Measurements from ENCODE around the gene APC2. TPM values are rescaled to one million over a fixed set of nuclear protein-coding genes. Genes with fewer than 3 reads are reported as not detected.

APC2 gene
- total and polyA plus RNA-seq, 7 donors = under 0.01 to 2.0 (median 1.1) TPM; not detected in 2

DNA sequence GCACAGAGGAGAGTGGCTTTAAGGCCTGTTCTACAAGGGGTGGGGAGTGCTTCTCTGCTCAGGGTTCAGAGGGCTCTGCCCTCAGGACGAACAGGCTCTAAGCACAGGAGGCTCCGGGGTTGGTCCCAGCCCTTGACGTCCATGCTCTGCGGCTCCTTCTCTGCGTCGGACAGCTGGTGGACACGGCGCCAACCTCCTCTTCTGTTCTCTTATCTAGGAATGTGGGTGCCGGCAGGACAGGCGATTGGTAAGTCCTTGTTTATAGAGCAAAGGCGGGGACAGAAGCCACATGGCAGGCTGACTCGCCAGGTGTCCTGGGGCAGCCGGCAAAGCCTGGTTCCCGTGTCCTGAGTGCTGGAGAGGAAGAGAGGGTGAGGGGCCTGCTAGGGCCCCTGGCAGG, 20.2 kb upstream of the APC2 start:
- 31 to 73% methylated on average over 14 of the region's 14 CpGs for WGBS, 2 donors
- TF ChIP-seq POLR2A (IDR thresholded peaks at IDR 0.05) (no peak), POLR2AphosphoS5 (IDR thresholded peaks at IDR 0.05) (no peak), EP300 (IDR thresholded peaks at IDR 0.05) (no peak)
- TF ChIP-seq, protein P1, sequence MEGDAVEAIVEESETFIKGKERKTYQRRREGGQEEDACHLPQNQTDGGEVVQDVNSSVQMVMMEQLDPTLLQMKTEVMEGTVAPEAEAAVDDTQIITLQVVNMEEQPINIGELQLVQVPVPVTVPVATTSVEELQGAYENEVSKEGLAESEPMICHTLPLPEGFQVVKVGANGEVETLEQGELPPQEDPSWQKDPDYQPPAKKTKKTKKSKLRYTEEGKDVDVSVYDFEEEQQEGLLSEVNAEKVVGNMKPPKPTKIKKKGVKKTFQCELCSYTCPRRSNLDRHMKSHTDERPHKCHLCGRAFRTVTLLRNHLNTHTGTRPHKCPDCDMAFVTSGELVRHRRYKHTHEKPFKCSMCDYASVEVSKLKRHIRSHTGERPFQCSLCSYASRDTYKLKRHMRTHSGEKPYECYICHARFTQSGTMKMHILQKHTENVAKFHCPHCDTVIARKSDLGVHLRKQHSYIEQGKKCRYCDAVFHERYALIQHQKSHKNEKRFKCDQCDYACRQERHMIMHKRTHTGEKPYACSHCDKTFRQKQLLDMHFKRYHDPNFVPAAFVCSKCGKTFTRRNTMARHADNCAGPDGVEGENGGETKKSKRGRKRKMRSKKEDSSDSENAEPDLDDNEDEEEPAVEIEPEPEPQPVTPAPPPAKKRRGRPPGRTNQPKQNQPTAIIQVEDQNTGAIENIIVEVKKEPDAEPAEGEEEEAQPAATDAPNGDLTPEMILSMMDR (IDR thresholded peaks at IDR 0.05) = no peak

DNA sequence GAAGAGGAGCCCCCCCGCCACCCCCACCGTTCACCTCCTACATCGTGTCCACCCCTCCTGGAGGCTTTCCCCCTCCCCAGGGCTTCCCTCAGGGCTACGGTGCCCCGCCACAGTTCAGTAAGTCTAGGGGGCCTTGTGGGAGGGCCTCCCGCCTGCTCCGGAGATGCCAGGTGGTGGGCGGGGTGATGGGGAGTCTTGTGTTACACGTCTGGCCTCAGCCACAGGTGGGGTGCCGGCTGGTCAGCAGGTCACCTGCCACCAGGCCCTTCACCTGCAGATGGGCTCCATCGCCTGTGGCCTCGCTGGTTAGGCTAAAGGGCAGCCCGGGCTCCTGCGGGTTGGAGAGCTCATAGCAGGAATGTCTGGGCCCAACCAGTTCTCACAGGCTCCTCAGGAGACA, 19.7 kb upstream of the APC2 start:
- peaks cover 38 to 99% (median 61%) of the 10 kb centered on the region in 4 donors for H3K36me3 ChIP-seq
- intact Hi-C loops (cut with DNase I) = no loop called here

More for the DNA sequence above, 20.2 kb upstream of the APC2 start:
- H3K4me3 ChIP-seq = no peak overlapping the region
- H3K27me3 ChIP-seq = no peaks in the 10 kb centered on the region
- H3K4me1 ChIP-seq = no peaks in the 10 kb centered on the region
- H3K27ac ChIP-seq = no peak overlapping the region
- H3K36me3 ChIP-seq = peaks cover 38 to 99% (median 65%) of the 10 kb centered on the region in 4 donors
- intact Hi-C loops (cut with DNase I) = no loop called here
- no peaks in the 10 kb centered on the region for H3K9me3 ChIP-seq
- DNase-seq = no peak

DNA sequence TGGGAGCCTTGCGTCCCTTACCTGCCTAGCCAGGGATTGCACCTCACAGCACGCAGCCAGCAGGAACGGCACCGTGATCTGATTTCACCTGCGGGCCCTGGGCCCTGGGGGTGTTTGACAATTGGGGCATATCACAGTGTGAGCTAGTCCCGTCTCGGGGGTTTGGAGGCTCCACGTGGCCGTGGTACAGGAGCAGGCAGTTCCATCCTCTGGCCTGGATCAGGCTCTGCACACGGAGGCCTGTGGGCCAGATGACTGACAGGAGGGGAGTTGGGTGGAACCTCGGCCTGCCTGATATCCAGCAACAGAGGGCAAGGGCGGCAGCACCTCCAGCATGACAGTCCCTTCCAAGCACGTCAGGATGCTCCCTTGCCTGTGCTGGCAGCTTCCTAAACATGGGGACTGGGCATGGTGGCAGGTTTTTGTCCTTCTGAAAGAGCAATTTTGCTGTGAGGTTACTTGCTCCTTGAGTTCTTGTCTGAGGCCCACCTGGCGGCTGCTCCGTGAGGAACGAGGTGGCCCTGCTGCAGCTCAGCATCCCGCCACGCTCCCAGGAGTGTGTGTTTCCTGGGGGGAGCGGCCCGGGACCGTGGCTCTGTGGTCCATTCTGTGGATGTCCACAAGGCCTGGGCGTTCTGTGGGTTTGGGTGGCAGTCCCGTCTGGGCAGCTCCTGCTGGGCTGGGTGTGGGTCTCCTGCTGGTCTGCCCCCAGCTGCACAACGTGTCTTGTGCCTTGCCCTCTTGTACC, 18.0 kb upstream of the APC2 start:
- DNase-seq = no peak
- peaks cover 38 to 89% (median 54%) of the 10 kb centered on the region in 4 donors for H3K36me3 ChIP-seq
- TF ChIP-seq, protein P1 (IDR thresholded peaks at IDR 0.05) = no peak
- TF ChIP-seq POLR2A (IDR thresholded peaks at IDR 0.05) = no peak
- TF ChIP-seq EP300 (IDR thresholded peaks at IDR 0.05) = no peak
- TF ChIP-seq POLR2AphosphoS5 (IDR thresholded peaks at IDR 0.05) = no peak
- 93 to 94% methylated on average over 24 of the region's 24 CpGs for WGBS, 2 donors
- intact Hi-C loops (cut with DNase I) = no loop called here
- H3K27me3 ChIP-seq = no peaks in the 10 kb centered on the region
- H3K27ac ChIP-seq = no peak overlapping the region
- H3K4me3 ChIP-seq = no peak overlapping the region
- no peaks in the 10 kb centered on the region for H3K4me1 ChIP-seq
- no peaks in the 10 kb centered on the region for H3K9me3 ChIP-seq

More for the DNA sequence above, 19.7 kb upstream of the APC2 start:
- DNase-seq = no peak
- Histone ChIP-seq H3K9me3 (no peaks in the 10 kb centered on the region), H3K4me1 (no peaks in the 10 kb centered on the region), H3K27ac (no peak overlapping the region), H3K4me3 (no peak overlapping the region), H3K27me3 (no peaks in the 10 kb centered on the region)
- TF ChIP-seq POLR2AphosphoS5 (IDR thresholded peaks at IDR 0.05) (no peak), POLR2A (IDR thresholded peaks at IDR 0.05) (no peak), EP300 (IDR thresholded peaks at IDR 0.05) (no peak)
- TF ChIP-seq, protein P1 (IDR thresholded peaks at IDR 0.05) = no peak
- 87 to 88% methylated on average over 14 of the region's 14 CpGs for WGBS, 2 donors

DNA sequence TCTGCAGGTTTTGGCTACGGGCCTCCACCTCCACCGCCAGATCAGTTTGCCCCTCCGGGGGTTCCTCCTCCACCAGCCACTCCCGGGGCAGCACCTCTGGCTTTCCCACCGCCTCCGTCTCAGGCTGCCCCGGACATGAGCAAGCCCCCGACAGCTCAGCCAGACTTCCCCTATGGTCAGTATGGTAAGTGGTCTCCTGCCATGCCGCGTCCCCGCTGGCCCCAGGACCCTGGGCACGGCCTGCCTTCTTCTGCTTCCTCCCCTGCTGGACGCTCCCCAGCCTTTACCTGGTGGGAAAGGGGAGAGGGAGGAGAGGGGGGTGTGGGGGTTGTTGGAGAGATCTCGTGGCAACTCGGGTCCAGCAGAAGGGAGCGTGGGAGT, 17.4 kb upstream of the APC2 start:
- DNase-seq = no peak
- Histone ChIP-seq H3K27me3 (no peaks in the 10 kb centered on the region), H3K4me1 (peaks cover 0 to under 1% (median under 1%) of the 10 kb centered on the region in 4 donors), H3K27ac (no peak overlapping the region), H3K4me3 (no peak overlapping the region), H3K36me3 (peaks cover 34 to 83% (median 51%) of the 10 kb centered on the region in 4 donors), H3K9me3 (no peaks in the 10 kb centered on the region)
- intact Hi-C loops (cut with DNase I) = no loop called here
- TF ChIP-seq POLR2AphosphoS5 (IDR thresholded peaks at IDR 0.05) (no peak), EP300 (IDR thresholded peaks at IDR 0.05) (no peak), POLR2A (IDR thresholded peaks at IDR 0.05) (no peak)
- TF ChIP-seq, protein P1 (IDR thresholded peaks at IDR 0.05) = no peak
- WGBS, 2 donors = 95 to 96% methylated on average over 16 of the region's 16 CpGs

Measured in sigmoid colon (tissue), 7 donors.